SK-MEL-5 (cell line): ENCODE data around the gene ATP2A2. TPM values are rescaled to one million over a fixed set of nuclear protein-coding genes. Genes with fewer than 3 reads are reported as not detected.
"Not testable (repeated sequence)": the region's sequence is repeated elsewhere in the genome, so short reads cannot be mapped to it uniquely, and the experiment has no call there.

Source experiments
- DNase-seq: peaks from one replicate; pipeline ENCODE4 v3.0.0-alpha.2; 2016; ENCODE audit warnings: low read depth, low spot score
- in situ Hi-C: cut with HindIII; loops from 2 replicates; pipeline ENCODE4 v1.10.0; 2016; ENCODE audit warnings: low sequenced_read_pairs, high pct_unique_total_duplicates, low pct_unique_long_range_greater_than_20kb
- total RNA-seq: library from RNA; depleted of rRNA; stranded (reverse); fragments of >200 nt; shearing (Covaris generic); gene quantifications from 2 replicates; pipeline ENCODE4 v1.2.3, GENCODE V29; 2014

Gene ATP2A2
- total RNA-seq, 1 experiment from 2014 or later, result 131 TPM

DNA sequence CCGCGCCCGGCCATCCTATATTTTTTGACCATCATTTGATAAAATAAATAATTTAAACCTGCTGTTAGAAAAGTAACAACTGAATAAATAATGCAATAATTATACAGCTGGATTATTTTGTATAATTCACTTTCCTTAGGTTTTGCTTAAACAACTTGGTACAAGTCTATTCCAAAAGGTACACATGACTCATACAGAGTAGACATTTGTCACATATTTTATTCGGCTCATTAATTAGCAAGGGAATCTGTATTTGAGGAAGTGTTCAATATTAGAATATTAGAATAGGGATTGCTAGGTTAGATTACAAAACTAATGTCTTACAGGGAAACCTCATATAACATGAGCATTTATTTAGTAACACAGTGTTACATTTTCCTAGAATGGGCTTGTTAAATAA, 48.7 kb downstream of the ATP2A2 start:
- in situ Hi-C loops, result no loop called here
- DNase-seq, result no peak

DNA sequence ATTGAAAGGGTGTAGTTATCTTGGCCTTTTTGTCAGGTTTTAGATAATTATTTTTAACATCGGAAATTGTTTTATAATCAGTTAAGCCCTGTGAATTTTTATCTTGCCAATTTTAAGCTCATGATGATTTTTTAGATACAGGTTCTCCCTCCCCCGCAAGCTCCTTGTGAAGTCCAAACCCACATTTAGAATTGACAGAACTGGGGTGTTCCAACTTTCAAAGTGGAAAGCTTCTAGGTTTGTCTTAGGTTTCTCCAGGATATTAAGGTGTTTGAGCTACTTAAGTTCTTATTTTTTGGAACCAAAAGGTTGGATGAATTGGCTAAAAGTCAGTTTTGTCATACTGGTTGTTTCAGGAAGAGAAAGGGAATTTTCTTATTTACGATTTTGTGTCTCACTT, 49.1 kb downstream of the ATP2A2 start:
- DNase-seq, result no peak
- in situ Hi-C loops, result no loop called here

- DNase-seq, result peak; percentile 27
- in situ Hi-C loops, result no loop called here
Observed at GRCh38 chr12:110330544-110330943, 49.5 kb downstream of the ATP2A2 start.

DNA sequence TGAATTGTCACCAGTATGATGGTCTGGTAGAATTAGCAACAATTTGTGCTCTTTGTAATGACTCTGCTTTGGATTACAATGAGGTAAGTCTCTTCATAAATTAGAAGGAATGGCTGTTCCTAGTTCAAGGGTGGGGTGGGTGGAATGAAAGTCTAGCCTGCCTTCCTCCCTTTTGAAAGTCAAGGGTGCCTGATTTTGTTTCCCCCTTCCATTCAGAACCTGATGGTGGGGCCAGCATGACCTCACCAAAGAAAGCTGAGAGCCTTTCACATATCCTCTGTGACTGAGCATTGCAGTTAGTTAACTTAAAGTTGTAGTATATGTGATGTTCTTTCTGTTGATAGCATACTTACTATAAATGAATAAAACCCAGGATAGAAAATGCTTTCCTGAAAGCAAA, 52.2 kb downstream of the ATP2A2 start:
- in situ Hi-C loops, result no loop called here

DNA sequence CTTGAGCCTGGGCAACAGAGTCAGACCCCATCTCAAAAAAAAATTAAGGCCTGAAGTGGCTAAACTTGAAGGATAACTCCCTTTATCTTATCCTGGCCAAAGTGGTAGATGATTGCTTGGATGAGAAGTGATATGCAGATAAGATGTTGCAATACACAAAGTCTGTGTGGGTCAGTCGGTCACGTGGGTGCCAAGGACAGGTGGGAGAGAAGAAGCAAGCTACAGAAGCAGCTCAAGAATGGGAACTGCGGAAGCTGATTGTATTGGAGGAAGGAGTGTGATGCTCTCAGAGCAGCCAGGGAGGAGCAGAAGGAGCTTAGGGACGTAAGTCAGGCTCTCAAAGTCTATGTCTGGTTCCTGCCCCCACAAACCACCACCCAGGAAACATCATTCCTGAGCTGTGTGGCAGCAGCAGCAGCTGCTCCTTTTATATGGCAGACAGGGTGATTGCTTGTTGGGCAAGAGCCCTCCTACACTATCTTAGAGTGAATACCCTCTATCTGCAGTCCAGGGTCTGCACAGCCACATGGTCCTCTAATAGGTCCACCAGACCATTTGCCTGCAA, 54.5 kb downstream of the ATP2A2 start:
- no peak for DNase-seq
- in situ Hi-C loops, result no loop called here

More for the DNA sequence above, 52.2 kb downstream of the ATP2A2 start:
- no peak for DNase-seq

DNA sequence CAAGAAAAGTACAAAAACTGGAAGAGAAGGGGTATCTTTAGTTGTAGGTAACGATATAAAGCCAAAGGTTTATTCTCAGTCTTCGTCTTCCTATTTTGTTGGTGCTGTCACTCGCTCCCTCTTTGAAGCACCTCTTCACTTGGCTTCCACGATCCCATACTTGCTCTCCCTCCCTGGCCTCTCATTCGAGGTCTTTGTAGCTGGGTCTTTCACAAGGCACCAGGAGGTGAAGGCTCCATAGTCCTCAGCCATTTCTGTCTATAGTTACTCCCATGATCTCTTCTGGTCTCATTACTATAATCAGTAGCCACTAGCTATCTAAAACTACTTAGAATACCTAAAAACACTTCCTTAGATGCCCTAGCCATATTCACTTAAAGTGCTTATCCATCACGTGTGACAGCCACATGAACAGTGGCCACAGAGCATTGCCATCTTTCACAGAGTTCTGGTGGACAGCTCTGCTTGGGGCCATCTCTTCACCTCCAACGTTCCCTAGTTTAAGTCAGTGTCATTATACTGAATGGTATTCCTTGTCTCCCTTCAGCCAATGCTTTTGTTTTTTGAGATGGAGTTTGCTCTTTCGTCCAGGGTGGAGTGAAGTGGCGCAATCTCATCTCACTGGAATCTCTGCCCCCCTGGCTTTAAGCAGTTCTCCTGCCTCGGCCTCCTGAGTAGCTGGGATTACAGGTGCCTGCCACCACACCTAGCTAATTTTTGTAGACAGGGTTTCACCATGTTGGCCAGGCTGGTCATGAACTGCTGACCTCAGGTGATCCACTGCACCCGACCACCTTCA, 57.1 kb downstream of the ATP2A2 start:
- in situ Hi-C loops, result no loop called here

DNA sequence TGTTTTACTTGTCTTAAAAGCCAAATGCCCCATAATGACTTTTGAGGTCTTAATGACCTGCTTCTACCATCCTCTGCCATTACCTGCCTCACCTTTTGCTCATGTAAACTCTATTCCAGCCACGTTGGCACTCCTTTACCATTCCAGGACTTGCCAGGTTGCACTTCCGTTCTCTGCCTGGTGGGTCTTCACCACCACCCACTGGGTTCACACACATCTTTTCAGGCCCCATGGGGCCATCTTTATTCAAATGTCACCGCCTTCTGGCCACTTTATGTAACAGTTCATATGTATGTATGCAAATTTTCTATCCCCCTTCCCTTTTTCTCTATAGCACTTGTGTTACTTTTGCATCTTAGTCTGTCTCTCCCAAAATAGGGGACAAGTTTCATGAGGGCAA, 57.7 kb downstream of the ATP2A2 start:
- in situ Hi-C loops, result no loop called here
- DNase-seq, result peak; percentile 50

More for the DNA sequence above, 57.1 kb downstream of the ATP2A2 start:
- no peak for DNase-seq

DNA sequence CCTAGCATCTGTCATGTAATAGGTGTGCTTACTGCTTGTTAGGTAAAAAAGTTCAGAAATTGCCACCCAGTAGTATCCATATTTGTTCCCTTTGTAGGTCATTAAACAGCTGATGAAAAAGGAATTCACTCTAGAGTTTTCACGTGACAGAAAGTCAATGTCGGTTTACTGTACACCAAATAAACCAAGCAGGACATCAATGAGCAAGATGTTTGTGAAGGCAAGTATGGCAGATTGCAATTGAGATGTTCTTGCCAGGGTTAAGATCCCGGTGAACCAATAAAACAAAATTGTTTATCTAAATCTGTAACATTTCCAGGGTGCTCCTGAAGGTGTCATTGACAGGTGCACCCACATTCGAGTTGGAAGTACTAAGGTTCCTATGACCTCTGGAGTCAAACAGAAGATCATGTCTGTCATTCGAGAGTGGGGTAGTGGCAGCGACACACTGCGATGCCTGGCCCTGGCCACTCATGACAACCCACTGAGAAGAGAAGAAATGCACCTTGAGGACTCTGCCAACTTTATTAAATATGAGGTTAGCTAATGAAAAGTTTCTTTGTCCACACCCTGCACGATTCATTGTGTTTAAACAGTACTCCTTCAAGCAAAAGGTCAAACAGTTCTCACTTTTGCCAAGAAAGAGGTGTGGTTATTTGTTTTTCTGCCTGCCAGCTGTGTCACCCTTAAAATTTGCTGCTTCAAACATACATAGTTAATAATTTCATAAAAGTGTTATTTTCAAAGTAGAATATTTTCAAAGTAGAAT, 58.3 kb downstream of the ATP2A2 start:
- peak; percentile 33 for DNase-seq
- in situ Hi-C loops, result no loop called here

DNA sequence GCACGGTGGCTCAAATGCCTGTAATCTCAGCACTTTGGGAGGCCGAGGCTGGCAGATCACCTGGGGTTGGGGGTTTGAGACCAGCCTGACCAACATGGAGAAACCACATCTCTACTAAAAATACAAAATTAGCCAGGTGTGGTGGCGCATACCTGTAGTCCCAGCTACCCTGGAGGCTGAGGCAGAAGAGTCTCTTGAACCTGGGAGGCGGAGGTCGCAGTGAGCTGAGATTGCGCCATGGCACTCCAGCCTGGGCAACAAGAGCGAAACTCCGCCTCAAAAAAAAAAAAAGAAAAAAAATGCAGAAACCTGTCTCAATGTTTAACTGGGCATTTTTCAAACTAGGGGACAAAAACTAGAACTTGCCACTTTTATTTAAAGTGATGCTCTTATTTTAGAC, 59.2 kb downstream of the ATP2A2 start:
- in situ Hi-C loops, result not testable (repeated sequence)

GRCh38 chr12:110340706-110341105, 59.7 kb downstream of the ATP2A2 start:
- in situ Hi-C loops, result no loop called here
- DNase-seq, result no peak

More for the DNA sequence above, 59.2 kb downstream of the ATP2A2 start:
- DNase-seq, result not testable (repeated sequence)

- in situ Hi-C loops, result no loop called here
- DNase-seq, result no peak
Observed at GRCh38 chr12:110342157-110342556, 61.1 kb downstream of the ATP2A2 start.

DNA sequence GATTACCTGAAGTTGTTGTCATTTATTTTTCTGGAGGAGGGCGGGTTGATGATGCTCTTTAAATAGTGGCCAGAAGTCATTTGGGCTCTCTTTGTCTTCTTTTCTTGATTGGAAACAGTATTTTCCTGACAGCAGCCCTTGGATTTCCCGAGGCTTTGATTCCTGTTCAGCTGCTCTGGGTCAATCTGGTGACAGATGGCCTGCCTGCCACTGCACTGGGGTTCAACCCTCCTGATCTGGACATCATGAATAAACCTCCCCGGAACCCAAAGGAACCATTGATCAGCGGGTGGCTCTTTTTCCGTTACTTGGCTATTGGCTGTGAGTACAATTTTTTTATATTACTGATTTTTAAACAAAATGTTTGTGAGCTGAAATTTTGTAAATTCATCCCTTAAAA, 62.1 kb downstream of the ATP2A2 start:
- no peak for DNase-seq
- in situ Hi-C loops, result no loop called here

GRCh38 chr12:110343736-110344555, 62.9 kb downstream of the ATP2A2 start:
- in situ Hi-C loops, result no loop called here
- no peak for DNase-seq

GRCh38 chr12:110344657-110345056, 63.6 kb downstream of the ATP2A2 start:
- in situ Hi-C loops, result no loop called here
- DNase-seq, result no peak

- in situ Hi-C loops, result no loop called here
Observed at GRCh38 chr12:110345176-110345661, 64.2 kb downstream of the ATP2A2 start.

GRCh38 chr12:110345963-110346362, 64.9 kb downstream of the ATP2A2 start:
- in situ Hi-C loops, result no loop called here
- DNase-seq, result no peak

More at GRCh38 chr12:110345176-110345661, 64.2 kb downstream of the ATP2A2 start:
- peak; percentile 66 for DNase-seq

- DNase-seq, result no peak
- in situ Hi-C loops, result no loop called here
Observed at GRCh38 chr12:110347767-110348166, 66.7 kb downstream of the ATP2A2 start.
